H9 (cell line): ENCODE data around the gene KIRREL3. TPM values are rescaled to one million over a fixed set of nuclear protein-coding genes. Genes with fewer than 3 reads are reported as not detected.
A peak's percentile ranks its signal among the peaks of the same experiment; 100 is the strongest.

Source experiments
- DNase-seq: peaks from one replicate; pipeline ENCODE4 v3.0.0-alpha.2; 2017
- H2AFZ ChIP-seq: one replicate; pipeline ENCODE4 v1.6.1; 2013; ENCODE audit warnings: mild to moderate bottlenecking, low read length, control low read depth, moderate library complexity
- H2AK5ac ChIP-seq: 2 replicates; pipeline ENCODE4 v1.6.1; 2013; ENCODE audit warnings: low read length, control low read depth, mixed read lengths; ENCODE audit not compliant: insufficient read length
- H2BK120ac ChIP-seq: one replicate; pipeline ENCODE4 v1.6.1; 2013; ENCODE audit warnings: low read depth, mild to moderate bottlenecking, low read length, control low read depth, inconsistent platforms; ENCODE audit not compliant: poor library complexity, severe bottlenecking
- H2BK12ac ChIP-seq: 2 replicates; pipeline ENCODE4 v1.6.1; 2013; ENCODE audit warnings: low read length, control low read depth, mixed read lengths, low read depth; ENCODE audit not compliant: insufficient read length
- H2BK15ac ChIP-seq: 2 replicates; pipeline ENCODE4 v1.6.1; 2013; ENCODE audit warnings: low read depth, low read length, control low read depth
- H2BK20ac ChIP-seq: one replicate; pipeline ENCODE4 v1.6.1; 2013; ENCODE audit warnings: low read depth, mild to moderate bottlenecking, low read length, control low read depth, inconsistent platforms; ENCODE audit not compliant: poor library complexity, severe bottlenecking
- H2BK5ac ChIP-seq: 2 replicates; pipeline ENCODE4 v1.6.1; 2013; ENCODE audit warnings: low read length, control low read depth, mixed read lengths; ENCODE audit not compliant: insufficient read length
- H3K14ac ChIP-seq: 2 replicates; pipeline ENCODE4 v1.6.1; 2013; ENCODE audit warnings: low read length, control low read depth; ENCODE audit not compliant: insufficient read depth
- H3K18ac ChIP-seq: 2 replicates; pipeline ENCODE4 v1.6.1; 2013; ENCODE audit warnings: low read depth, mild to moderate bottlenecking, mixed read lengths, low read length, control low read depth; ENCODE audit not compliant: insufficient read length
- H3K23ac ChIP-seq: 2 replicates; pipeline ENCODE4 v1.6.1; 2013; ENCODE audit warnings: low read length, control low read depth, mixed read lengths, low read depth; ENCODE audit not compliant: insufficient read length
- H3K23me2 ChIP-seq: 2 replicates; pipeline ENCODE4 v1.6.1; 2013; ENCODE audit warnings: low read depth, mild to moderate bottlenecking, mixed read lengths, low read length, control low read depth; ENCODE audit not compliant: insufficient read length, poor library complexity, severe bottlenecking
- H3K27ac ChIP-seq: 2 replicates; pipeline ENCODE4 v1.5.1; 2013; ENCODE audit warnings: low read length, control low read depth, mixed read lengths, low read depth; ENCODE audit not compliant: insufficient read length
- H3K27me3 ChIP-seq: 2 replicates; pipeline ENCODE4 v1.6.1; 2013; ENCODE audit warnings: low read length, control low read depth, inconsistent platforms; ENCODE audit not compliant: insufficient read depth
- H3K4ac ChIP-seq: 2 replicates; pipeline ENCODE4 v1.6.1; 2013; ENCODE audit warnings: low read depth, mild to moderate bottlenecking, control low read depth, inconsistent platforms, low read length, moderate library complexity
- H3K4me1 ChIP-seq: 2 replicates; pipeline ENCODE4 v1.6.1; 2013; ENCODE audit warnings: low read length, control low read depth, inconsistent platforms; ENCODE audit not compliant: insufficient read depth
- H3K4me2 ChIP-seq: 2 replicates; pipeline ENCODE4 v1.6.1; 2013; ENCODE audit warnings: low read length, control low read depth, mixed read lengths; ENCODE audit not compliant: insufficient read length, insufficient read depth
- H3K56ac ChIP-seq: 2 replicates; pipeline ENCODE4 v1.6.1; 2013; ENCODE audit warnings: low read depth, mild to moderate bottlenecking, mixed read lengths, low read length, control low read depth; ENCODE audit not compliant: insufficient read length
- H3K79me1 ChIP-seq: 2 replicates; pipeline ENCODE4 v1.6.1; 2013; ENCODE audit warnings: low read depth, mild to moderate bottlenecking, moderate library complexity, low read length, control low read depth, inconsistent platforms; ENCODE audit not compliant: insufficient read depth, poor library complexity, severe bottlenecking
- H3K79me2 ChIP-seq: 2 replicates; pipeline ENCODE4 v1.6.1; 2013; ENCODE audit warnings: low read length, control low read depth, inconsistent platforms; ENCODE audit not compliant: insufficient read depth
- H3K9ac ChIP-seq: 2 replicates; pipeline ENCODE4 v1.6.1; 2013; ENCODE audit warnings: low read length, control low read depth, mixed read lengths; ENCODE audit not compliant: insufficient read length; ENCODE audit errors: extremely low read depth
- H3K9me3 ChIP-seq: one replicate; pipeline ENCODE4 v1.6.1; 2013; ENCODE audit warnings: low read depth, low read length, inconsistent platforms; ENCODE audit not compliant: control insufficient read depth
- H3T11ph ChIP-seq: one replicate; pipeline ENCODE4 v1.6.1; 2013; ENCODE audit warnings: mild to moderate bottlenecking, low read length, control low read depth, inconsistent platforms
- H4K20me1 ChIP-seq: one replicate; pipeline ENCODE4 v1.6.1; 2013; ENCODE audit not compliant: control insufficient read depth, insufficient read length, insufficient read depth
- H4K5ac ChIP-seq: 2 replicates; pipeline ENCODE4 v1.6.1; 2013; ENCODE audit warnings: low read depth, mild to moderate bottlenecking, mixed read lengths, low read length, control low read depth; ENCODE audit not compliant: insufficient read length
- H4K8ac ChIP-seq: replicated peaks from 2 replicates; pipeline ENCODE4 v1.6.1; 2013; ENCODE audit warnings: low read length, control low read depth, mixed read lengths, low read depth; ENCODE audit not compliant: insufficient read length
- H4K91ac ChIP-seq: 2 replicates; pipeline ENCODE4 v1.6.1; 2013; ENCODE audit warnings: low read depth, mild to moderate bottlenecking, moderate library complexity, mixed read lengths, low read length, control low read depth; ENCODE audit not compliant: insufficient read length
- H3K27ac Mint-ChIP-seq, 3 experiments: 2 replicates in 2 of 3; 3 replicates in 1 of 3; pipeline ENCODE4 v1.8.0; 2020 to 2021; ENCODE audit warnings: mixed read lengths in 3 of 3, mild to moderate bottlenecking in 1 of 3, moderate library complexity in 1 of 3
- H3K27me3 Mint-ChIP-seq: 2 replicates; pipeline ENCODE4 v1.8.0; 2021; ENCODE audit warnings: low read depth, mild to moderate bottlenecking, moderate library complexity, mixed read lengths
- H3K36me3 Mint-ChIP-seq, 3 experiments: 2 replicates in 2 of 3; 3 replicates in 1 of 3; pipeline ENCODE4 v1.8.0; 2020 to 2021; ENCODE audit warnings: low read depth in 3 of 3, mixed read lengths in 3 of 3; ENCODE audit not compliant: insufficient read depth in 1 of 3
- H3K4me1 Mint-ChIP-seq, 2 experiments: 2 replicates each; pipeline ENCODE4 v1.8.0; 2020; ENCODE audit warnings: mixed read lengths in 2 of 2
- H3K4me3 Mint-ChIP-seq, 2 experiments: 2 replicates in 1 of 2; 3 replicates in 1 of 2; pipeline ENCODE4 v1.8.0; 2020 to 2021; ENCODE audit warnings: mild to moderate bottlenecking in 2 of 2, mixed read lengths in 2 of 2, moderate library complexity in 1 of 2
- H3K9me3 Mint-ChIP-seq, 2 experiments: 2 replicates in 1 of 2; 3 replicates in 1 of 2; pipeline ENCODE4 v1.8.0; 2020; ENCODE audit warnings: mild to moderate bottlenecking in 2 of 2, mixed read lengths in 2 of 2, moderate library complexity in 1 of 2
- CTCF ChIP-seq: fragments of 200-600 bp; sonication (generic); conservative IDR thresholded peaks from 3 replicates; pipeline ENCODE4 v1.8.0; 2021; ENCODE audit warnings: antibody characterized with exemption, mild to moderate bottlenecking
- WGBS: extraction: QIAGEN DNeasy Blood & Tissue Kit; methylation state at CpG from one replicate; pipeline ENCODE4 v1.1.7; 2013; ENCODE audit warnings: missing lambda C conversion rate, low lambda C conversion rate, mixed read lengths; ENCODE audit not compliant: insufficient read length; ENCODE audit errors: extremely low coverage; 5-methylcytosine and 5-hydroxymethylcytosine counted together
- total RNA-seq: library from RNA; stranded (reverse); gene quantifications from 2 replicates; pipeline ENCODE4 v1.2.1, GENCODE V29; 2021

KIRREL3 gene
- total RNA-seq, 1 experiment from 2014 or later: 0.17 TPM

DNA sequence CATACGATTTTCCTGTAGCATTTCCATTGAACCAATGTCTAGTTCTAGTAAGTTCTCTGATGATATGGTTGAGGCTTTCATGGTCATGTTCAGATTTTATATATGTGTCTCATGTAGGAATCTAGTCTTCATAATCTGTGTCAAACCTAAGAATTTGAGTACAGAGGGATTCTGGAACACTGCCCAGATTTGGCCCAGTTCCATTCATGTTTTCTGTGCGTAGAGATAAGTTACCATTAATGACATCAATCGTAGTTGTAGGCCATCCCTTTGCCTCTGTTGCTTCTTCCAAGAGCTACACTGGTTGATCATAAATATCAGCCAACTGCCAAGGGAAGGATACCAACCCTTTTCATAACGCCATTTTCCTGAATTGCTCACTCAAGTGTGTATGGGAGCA is 621.8 kb downstream of the KIRREL3 start:
- H3K9me3 ChIP-seq: no peaks in the 10 kb centered on the region
- H3K27me3 ChIP-seq: no peaks in the 10 kb centered on the region
- H3K4me1 Mint-ChIP-seq: peaks cover 2 to 3% of the 10 kb centered on the region in 2 experiments; a peak in 3 of 4 replicates
- no peak overlapping the region for H4K91ac ChIP-seq
- no peak overlapping the region for H2BK12ac ChIP-seq
- H2BK15ac ChIP-seq: no peak overlapping the region
- no peak overlapping the region for H2BK5ac ChIP-seq
- H3K56ac ChIP-seq: no peak overlapping the region
- H3K9me3 Mint-ChIP-seq: no peaks in the 10 kb centered on the region
- no peaks in the 10 kb centered on the region; a peak in 1 of 7 replicates for H3K36me3 Mint-ChIP-seq
- TF ChIP-seq CTCF: no peak
- H3K18ac ChIP-seq: no peak overlapping the region
- peaks cover 2% of the 10 kb centered on the region; the same call in 1 of the 2 replicates for H3K79me2 ChIP-seq
- no peaks in the 10 kb centered on the region for H3K27me3 Mint-ChIP-seq
- H4K8ac ChIP-seq: no peak overlapping the region
- H3T11ph ChIP-seq: no peak overlapping the region
- no peak overlapping the region for H3K14ac ChIP-seq
- H2AFZ ChIP-seq: no peak overlapping the region
- H2AK5ac ChIP-seq: peak overlapping the region; percentile 80
- H4K5ac ChIP-seq: no peak overlapping the region
- no peak overlapping the region for H3K9ac ChIP-seq
- no peak overlapping the region for H3K4ac ChIP-seq
- no peak overlapping the region for H3K27ac Mint-ChIP-seq
- H3K4me1 ChIP-seq: no peaks in the 10 kb centered on the region
- no CpG with 5 or more reads among the region's 4 CpGs for WGBS
- no peak for DNase-seq
- H2BK120ac ChIP-seq: no peak overlapping the region
- no peaks in the 10 kb centered on the region for H3K23me2 ChIP-seq
- H4K20me1 ChIP-seq: peaks cover 3% of the 10 kb centered on the region
- no peak overlapping the region for H3K23ac ChIP-seq
- no peak overlapping the region for H3K27ac ChIP-seq
- no peak overlapping the region for H3K4me2 ChIP-seq
- H2BK20ac ChIP-seq: no peak overlapping the region
- peaks cover 3% of the 10 kb centered on the region for H3K79me1 ChIP-seq
- no peak overlapping the region for H3K4me3 Mint-ChIP-seq
